GM18498 (cell line): ENCODE results near the gene TMEM88.
"Not testable (repeated sequence)": the region's sequence is repeated elsewhere in the genome, so short reads cannot be mapped to it uniquely, and the experiment has no call there.

ENCODE experiments used
- ATAC-seq: cut with Tn5 transposase; IDR thresholded peaks from one replicate; pipeline ENCODE4 v1.9.1; 2021; ENCODE audit warnings: mild to moderate bottlenecking, moderate library complexity; ENCODE audit not compliant: unreplicated experiment

The TMEM88 gene

DNA sequence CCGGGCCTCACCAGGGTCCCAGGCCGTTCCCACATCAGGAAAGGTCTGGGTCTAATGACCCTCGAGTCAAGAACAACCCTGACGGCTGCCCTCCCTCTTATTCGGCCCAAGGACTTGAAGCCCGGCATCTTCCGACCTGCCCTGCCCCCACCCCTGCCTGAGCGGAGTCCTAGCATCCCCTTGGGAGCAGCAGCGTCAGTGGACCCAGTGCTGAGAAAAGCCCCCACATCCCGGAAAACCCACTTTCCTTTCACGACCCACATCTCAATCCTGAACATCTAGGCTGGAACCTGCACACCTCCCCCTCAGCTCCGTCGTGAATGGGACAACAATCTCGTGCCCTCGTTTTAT lies 769 bp downstream of the TMEM88 start:
- no peak for ATAC-seq

DNA sequence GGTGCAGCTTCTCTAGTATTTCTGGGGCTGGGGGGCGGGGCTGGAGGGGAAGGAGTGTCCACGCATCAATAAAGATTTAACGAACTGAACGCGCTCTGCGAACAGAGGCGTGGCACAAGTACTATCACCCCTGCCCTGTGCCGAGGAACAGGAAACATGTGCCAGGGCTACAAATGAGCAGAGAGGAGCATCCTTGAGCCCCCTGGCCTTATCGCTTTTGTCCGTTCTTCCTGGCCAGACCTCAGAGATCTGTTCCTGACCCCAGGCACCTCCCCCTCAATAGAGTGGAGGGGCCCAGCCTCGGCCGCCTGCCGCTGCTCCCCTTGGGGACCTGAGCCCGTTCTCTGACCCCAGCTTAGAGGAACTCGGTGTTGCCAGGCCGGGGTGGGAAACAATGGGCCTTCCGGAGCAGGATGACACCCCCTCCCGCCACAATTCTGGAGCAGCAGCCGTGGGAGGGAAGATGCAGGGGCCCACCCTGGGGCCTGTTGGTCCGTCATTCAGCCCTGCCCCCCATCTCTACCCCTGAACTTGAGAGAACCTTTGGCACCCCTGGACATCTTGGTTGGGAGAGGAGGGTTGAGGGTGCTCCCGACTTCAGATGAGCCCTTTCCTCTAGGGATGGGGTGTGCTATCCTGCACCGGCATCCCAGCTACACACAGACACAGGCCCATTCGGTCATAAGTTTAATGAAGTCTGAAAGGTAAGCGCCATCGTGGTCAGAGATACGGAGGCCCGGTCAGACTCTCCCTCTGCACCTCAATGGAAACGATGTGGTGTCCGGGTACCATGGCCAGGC lies 1.3 kb downstream of the TMEM88 start:
- no peak for ATAC-seq

DNA sequence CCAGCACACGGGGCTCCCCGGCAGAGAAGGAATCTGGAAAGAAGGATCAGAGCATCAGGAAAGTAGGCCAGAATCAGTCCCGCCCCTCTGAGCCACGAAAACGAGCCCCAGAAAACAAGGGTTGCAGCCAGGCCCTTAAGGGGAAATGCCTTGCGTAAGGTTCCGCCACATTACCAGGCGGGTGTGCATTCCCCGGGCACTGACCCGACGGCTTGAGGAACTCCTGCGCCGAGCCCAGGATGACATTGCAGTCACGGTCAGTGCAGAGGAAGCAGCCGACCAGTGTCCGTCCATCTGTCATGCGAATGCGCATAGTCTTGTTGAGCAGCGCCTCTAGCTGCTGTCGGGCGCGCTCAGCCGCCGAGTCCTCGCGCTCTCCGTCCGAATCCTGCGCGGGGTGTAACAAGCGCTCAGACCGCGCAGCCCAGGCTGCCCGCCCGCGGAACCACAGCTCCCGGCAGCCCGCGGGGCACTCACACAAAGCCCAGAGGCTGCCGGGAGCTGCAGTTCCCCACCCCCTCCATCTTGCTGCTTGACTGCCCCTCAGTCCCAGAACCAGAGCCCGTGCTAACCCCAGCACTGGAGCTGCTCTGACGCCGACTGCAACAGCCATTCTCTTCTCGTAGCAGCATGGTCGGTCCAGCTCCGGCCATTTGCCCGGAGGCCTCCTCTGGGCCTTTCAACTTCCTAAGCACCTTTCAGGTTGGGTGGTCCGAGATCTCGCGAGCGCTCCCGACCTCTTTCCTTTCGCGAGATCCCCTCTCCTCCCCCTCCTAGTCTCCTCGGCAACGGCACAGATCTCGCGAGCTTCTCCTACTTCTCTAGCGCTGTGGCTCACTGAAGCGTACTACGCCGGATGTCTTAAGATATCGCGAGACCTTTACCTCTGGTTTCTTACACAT lies 2.2 kb downstream of the TMEM88 start, which contains the start of gene NAA38:
NAA38 (minus strand) TSS at position 749 of the 902 bp plus-strand sequence; CDS start at position 653, 96 bp downstream.
- ATAC-seq: peak; percentile 77

GRCh38 chr17:7857713-7858521 lies 3.1 kb downstream of the TMEM88 start, which contains the start of gene CYB5D1:
Gene CYB5D1, plus strand, starts transcription at chr17:7858003. Its CDS starts 132 bp downstream, at chr17:7858135.
- ATAC-seq: peak; percentile 46

- no peak for ATAC-seq
Measured at GRCh38 chr17:7858522-7858810, 3.6 kb downstream of the TMEM88 start.

DNA sequence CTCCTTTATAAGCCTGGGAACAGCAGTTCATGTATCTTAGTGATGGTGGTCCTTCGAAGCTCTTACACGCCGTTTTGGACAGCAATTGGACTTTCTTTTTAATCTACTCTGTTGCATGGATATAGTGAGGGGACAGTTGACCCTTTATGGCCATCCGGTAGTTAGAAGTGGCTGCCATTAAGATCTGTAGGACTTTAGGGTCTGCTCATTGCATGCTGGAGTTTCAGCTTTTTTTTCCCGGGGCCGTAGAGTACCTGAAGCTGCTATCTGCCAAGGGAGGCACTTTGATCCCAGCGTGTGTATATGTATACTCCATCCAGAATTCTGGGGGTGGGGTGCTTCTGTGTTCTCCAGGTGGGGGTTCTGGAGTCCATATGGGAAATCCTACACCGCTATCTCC lies 4.2 kb downstream of the TMEM88 start:
- no peak for ATAC-seq

- no peak for ATAC-seq
Measured at GRCh38 chr17:7862692-7863437, 8.0 kb downstream of the TMEM88 start.

DNA sequence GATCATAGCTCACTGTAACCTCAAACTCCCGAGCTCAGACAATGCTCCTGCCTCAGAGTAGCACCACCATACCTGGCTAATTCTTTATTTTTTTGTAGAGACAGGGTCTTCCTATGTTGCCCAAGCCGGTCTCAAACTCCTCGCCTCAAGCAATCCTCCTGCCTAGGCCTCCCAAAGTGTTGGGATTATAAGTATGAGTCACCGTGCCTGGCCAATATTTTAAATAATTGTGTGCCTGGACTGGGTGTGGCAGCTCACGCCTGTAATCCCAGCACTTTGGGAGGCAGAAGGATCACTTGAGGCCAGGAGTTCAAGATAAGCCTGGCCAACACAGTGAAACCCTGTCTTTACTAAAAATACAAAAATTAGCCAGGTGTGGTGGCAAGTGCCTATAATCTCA lies 9.5 kb downstream of the TMEM88 start:
- not testable (repeated sequence) for ATAC-seq

GRCh38 chr17:7864995-7865650 lies 10.3 kb downstream of the TMEM88 start:
- no peak for ATAC-seq

DNA sequence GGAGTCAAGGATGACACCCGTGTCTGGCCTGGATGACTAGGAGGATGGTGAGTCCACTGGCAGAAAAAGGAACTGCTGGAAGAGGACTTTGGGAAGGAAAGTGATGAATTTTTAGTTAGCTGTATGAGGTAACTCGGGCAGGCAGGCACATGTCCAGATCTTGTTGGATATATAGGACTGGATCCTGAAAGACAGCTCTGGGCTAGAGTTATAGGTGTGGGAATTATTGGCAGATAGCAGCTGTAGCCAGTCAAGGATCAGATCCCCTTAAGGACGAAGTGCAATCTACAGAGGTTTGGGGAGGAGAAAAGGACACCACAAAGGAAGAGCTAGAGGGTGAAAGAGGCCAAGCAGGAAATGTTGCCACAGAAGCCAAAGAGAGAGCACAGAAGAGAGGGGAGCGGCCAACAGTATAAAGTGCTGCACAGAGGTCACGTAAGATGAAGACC lies 13.0 kb downstream of the TMEM88 start:
- ATAC-seq: no peak

DNA sequence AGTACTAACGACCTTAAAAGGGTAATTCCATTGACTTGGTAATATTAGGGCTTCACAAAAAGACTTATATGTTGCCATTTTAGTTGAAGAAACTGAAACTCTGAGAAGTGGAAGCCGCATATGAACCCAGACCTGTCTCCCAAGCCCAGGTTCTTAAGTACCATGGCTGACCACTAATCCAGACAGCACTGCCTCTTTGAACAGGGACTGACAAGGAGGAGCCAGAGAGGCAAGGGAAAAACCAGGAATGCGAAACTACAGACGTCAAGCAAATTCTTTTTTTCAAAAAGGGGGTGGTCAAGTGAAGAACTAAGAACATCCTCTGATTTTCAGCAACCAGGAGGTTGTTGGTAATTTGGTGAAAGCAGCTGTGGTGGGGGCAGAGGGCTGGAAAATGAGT lies 18.2 kb downstream of the TMEM88 start:
- ATAC-seq: no peak

- no peak for ATAC-seq
Measured at GRCh38 chr17:7875804-7876370, 21.0 kb downstream of the TMEM88 start.

GRCh38 chr17:7878234-7878633 lies 23.4 kb downstream of the TMEM88 start:
- no peak for ATAC-seq

GRCh38 chr17:7880076-7880868 lies 25.4 kb downstream of the TMEM88 start:
- ATAC-seq: no peak

GRCh38 chr17:7881276-7882054 lies 26.6 kb downstream of the TMEM88 start:
- ATAC-seq: no peak

GRCh38 chr17:7882068-7882467 lies 27.2 kb downstream of the TMEM88 start:
- no peak for ATAC-seq

GRCh38 chr17:7882629-7883028 lies 27.8 kb downstream of the TMEM88 start:
- ATAC-seq: no peak

- no peak for ATAC-seq
Measured at GRCh38 chr17:7883781-7884386, 29.0 kb downstream of the TMEM88 start.
